Endothelial cell of umbilical vein (primary cell): ENCODE measurements around the gene FAM234B. TPM values are rescaled to one million over a fixed set of nuclear protein-coding genes. Genes with fewer than 3 reads are reported as not detected.
A peak's percentile ranks its signal among the peaks of the same experiment; 100 is the strongest.

ENCODE experiments used
- BruUV-seq: library from RNA; stranded (reverse); fragments of 400-500 nt; replicated peaks from 2 replicates; lab custom pipeline; 2021; lab: Mats Ljungman, UMichigan
- CTCF ChIA-PET: fragments of 300-600, 350-600 bp; sonication (Branson Sonifier 250); formaldehyde crosslinking; loops from one replicate; lab custom pipeline; 2021; ENCODE audit warnings: antibody characterized with exemption, inconsistent platforms; lab: Charles Lee
- POLR2A ChIA-PET: fragments of 300-600, 350-600 bp; sonication (Branson Sonifier 250); formaldehyde crosslinking; loops from one replicate; lab custom pipeline; 2021; ENCODE audit warnings: antibody characterized with exemption, inconsistent platforms; lab: Charles Lee
- DNase-seq: peaks from one replicate; pipeline ENCODE4 v3.0.0-alpha.2; 2011; ENCODE audit warnings: low read depth, low spot score
- FAIRE-seq: peaks from 2 replicates; lab custom pipeline; 2011; peaks lifted over from hg19 to GRCh38; lab: Jason Lieb, UNC
- H2AFZ ChIP-seq: 2 replicates; pipeline ENCODE4 v1.6.0; 2012; ENCODE audit warnings: low read depth, low read length, control low read depth, inconsistent platforms
- H3K27ac ChIP-seq: 2 replicates; pipeline ENCODE4 v1.5.1; 2011; ENCODE audit warnings: low read depth, mild to moderate bottlenecking, control low read depth, low read length, moderate library complexity; ENCODE audit not compliant: insufficient read depth
- H3K27me3 ChIP-seq, 2 experiments: 2 replicates each; pipeline versions ENCODE4 v1.6.0 to v1.6.1; 2011; ENCODE audit warnings: low read length in 2 of 2, mixed read lengths in 1 of 2; ENCODE audit not compliant: control insufficient read depth in 2 of 2, insufficient read depth in 2 of 2
- H3K36me3 ChIP-seq, 2 experiments: 2 replicates in 1 of 2; 3 replicates in 1 of 2; pipeline ENCODE4 v1.5.1; 2011; ENCODE audit warnings: low read length in 2 of 2, mild to moderate bottlenecking in 1 of 2, moderate library complexity in 1 of 2; ENCODE audit not compliant: control insufficient read depth in 2 of 2, insufficient read depth in 2 of 2; ENCODE audit errors: extremely low read depth in 1 of 2
- H3K4me1 ChIP-seq: 3 replicates; pipeline ENCODE4 v1.5.1; 2011; ENCODE audit warnings: mild to moderate bottlenecking, low read length; ENCODE audit not compliant: control insufficient read depth, insufficient read depth; ENCODE audit errors: extremely low read depth
- H3K4me2 ChIP-seq: 2 replicates; pipeline ENCODE4 v1.6.1; 2011; ENCODE audit warnings: low read length, control low read depth, mixed read lengths; ENCODE audit not compliant: insufficient read depth
- H3K4me3 ChIP-seq, 3 experiments: fragments of 200-600 bp in 1 of 3; sonication (generic), shearing (Covaris generic) in 1 of 3; replicated peaks in 1 of 3; 2 replicates each; pipeline ENCODE4 v1.5.1; 2011 to 2016; ENCODE audit warnings: control low read depth in 3 of 3, low read length in 3 of 3, mild to moderate bottlenecking in 2 of 3, inconsistent platforms in 1 of 3, low read depth in 1 of 3, moderate library complexity in 1 of 3; ENCODE audit not compliant: insufficient read depth in 1 of 3
- H3K79me2 ChIP-seq: 2 replicates; pipeline ENCODE4 v1.6.0; 2012; ENCODE audit warnings: low read length, inconsistent platforms; ENCODE audit not compliant: control insufficient read depth, insufficient read depth
- H3K9ac ChIP-seq: replicated peaks from 2 replicates; pipeline ENCODE3; 2011; ENCODE audit warnings: low read length, control low read depth; ENCODE audit not compliant: insufficient read depth; ENCODE audit errors: extremely low read depth
- H3K9me1 ChIP-seq: replicated peaks from 3 replicates; pipeline ENCODE4 v1.6.0; 2011; ENCODE audit warnings: mild to moderate bottlenecking, low read length; ENCODE audit not compliant: control insufficient read depth, insufficient read depth; ENCODE audit errors: extremely low read depth
- H3K9me3 ChIP-seq: replicated peaks from 2 replicates; pipeline ENCODE4 v1.5.1; 2012; ENCODE audit warnings: low read length, inconsistent platforms; ENCODE audit not compliant: control insufficient read depth, insufficient read depth
- H4K20me1 ChIP-seq: replicated peaks from 2 replicates; pipeline ENCODE3; 2011; ENCODE audit warnings: mild to moderate bottlenecking, low read length; ENCODE audit not compliant: control insufficient read depth, insufficient read depth; ENCODE audit errors: extremely low read depth
- CTCF ChIP-seq, 2 donors: IDR thresholded peaks; 1 replicate in 1 of 2; 2 replicates in 1 of 2; pipeline ENCODE4 v1.5.1; 2011; ENCODE audit warnings: low read length in 2 of 2, mild to moderate bottlenecking in 2 of 2, moderate library complexity in 2 of 2, control low read depth in 1 of 2, inconsistent platforms in 1 of 2, low read depth in 1 of 2; ENCODE audit not compliant: insufficient read depth in 1 of 2; ENCODE audit errors: extremely low read depth in 1 of 2
- EZH2 ChIP-seq: IDR thresholded peaks from 2 replicates; pipeline ENCODE4 v1.6.1; 2012; ENCODE audit warnings: borderline replicate concordance, low read depth, mild to moderate bottlenecking, moderate library complexity, low read length, inconsistent platforms; ENCODE audit not compliant: severe bottlenecking
- FOS ChIP-seq: IDR thresholded peaks from 2 replicates; pipeline ENCODE4 v1.6.1; 2011; ENCODE audit warnings: mild to moderate bottlenecking, low read length, moderate library complexity, borderline replicate concordance; ENCODE audit not compliant: insufficient read depth
- GATA2 ChIP-seq: IDR thresholded peaks from 2 replicates; pipeline ENCODE4 v1.7.0; 2011; ENCODE audit warnings: low read depth, mild to moderate bottlenecking, moderate library complexity, mixed read lengths, low read length; ENCODE audit not compliant: insufficient read length, insufficient read depth
- JUN ChIP-seq: IDR thresholded peaks from 2 replicates; pipeline ENCODE4 v1.6.1; 2011; ENCODE audit warnings: borderline replicate concordance, low read depth; ENCODE audit not compliant: insufficient read length, insufficient read depth
- MYC ChIP-seq: IDR thresholded peaks from one replicate; pipeline ENCODE4 v1.6.1; 2011; ENCODE audit warnings: mild to moderate bottlenecking, low read depth, low read length
- POLR2A ChIP-seq: IDR thresholded peaks from 2 replicates; pipeline ENCODE4 v1.6.1; 2012; ENCODE audit warnings: low read depth, mild to moderate bottlenecking, control low read depth, low read length
- POLR2AphosphoS5 ChIP-seq: IDR thresholded peaks from 2 replicates; pipeline ENCODE4 v1.6.1; 2012; ENCODE audit warnings: low read depth, mild to moderate bottlenecking, control low read depth, low read length, moderate library complexity; ENCODE audit not compliant: insufficient read depth
- dilution Hi-C: fragments of 300-500 bp; cut with MboI; formaldehyde crosslinking; loops from one replicate; pipeline ENCODE4 v1.15.0; 2019; ENCODE audit warnings: low sequenced_read_pairs; ENCODE audit not compliant: extremely low pct_ligation_motif_present
- intact Hi-C: fragments of 100-400 bp; cut with micrococcal nuclease; formaldehyde crosslinking; loops from one replicate; pipeline ENCODE4 v1.10.0; 2022
- polyA plus RNA-seq, 4 experiments: library from polyadenylated mRNA; depleted of rRNA in 3 of 4; stranded (reverse) in 3 of 4; unstranded in 1 of 4; fragments of >200 nt; gene quantifications; 2 replicates each; pipeline versions ENCODE4 v1.2.1 to v1.2.3, GENCODE V29; 2011 to 2012; ENCODE audit warnings: missing spikeins in 1 of 4
- total RNA-seq: library from RNA; stranded (reverse); gene quantifications from 2 replicates; pipeline ENCODE4 v1.2.3, GENCODE V29; 2021
- TF ChIP-seq, protein P1 (sequence below): IDR thresholded peaks from 2 replicates; pipeline ENCODE4 v1.6.1; 2011; ENCODE audit not compliant: insufficient read depth, insufficient read length

FAM234B gene
- total and polyA plus RNA-seq, 2 donors (not counting 3 experiments of a cell fraction or from before 2014, with no cell fraction given), result 4.9 to 13.2 TPM

- Histone ChIP-seq H3K79me2 (peaks cover 7% of the 10 kb centered on the region), H3K27ac (peak overlapping the region; percentile 71), H3K9me1 (no peaks in the 10 kb centered on the region), H3K4me3 (peak overlapping the region; percentile 53 to 60 (median 55)), H2AFZ (peak overlapping the region; percentile 86), H3K36me3 (no peaks in the 10 kb centered on the region), H3K4me1 (peaks cover 22% of the 10 kb centered on the region), H3K9me3 (no peaks in the 10 kb centered on the region), H3K9ac (peak overlapping the region; percentile 71), H3K27me3 (no peaks in the 10 kb centered on the region), H3K4me2 (peak overlapping the region; percentile 73), H4K20me1 (no peaks in the 10 kb centered on the region)
- dilution Hi-C loops (no loop called here), intact Hi-C loops (loop anchor here (1.0 to 2.0 kb wide), 8 partner anchors 43 to 233 kb away; partner anchors contain the start of genes EMP1 and FAM234B)
- FAIRE-seq (peak; percentile 4), DNase-seq (peak; percentile 61)
- ChIA-PET CTCF (interaction anchor here (0.9 to 1.8 kb wide), 4 partner anchors 15 to 210 kb away, joined by 3 to 13 read pairs (median 4); no protein-coding TSS in a partner anchor), POLR2A (no interaction called here)
- no peak for TF ChIP-seq MYC
- TF ChIP-seq CTCF (IDR thresholded peaks at IDR 0.05; ENCODE audit: extremely low read depth in 1 of 2, insufficient read depth in 1 of 2, low read depth in 1 of 2, low read length in 2 of 2), result peak in 1 of 2 donors; percentile 68
- BruUV-seq, result no TSS peak
Measured at GRCh38 chr12:13000925-13001774, 43.0 kb upstream of the FAM234B start.

DNA sequence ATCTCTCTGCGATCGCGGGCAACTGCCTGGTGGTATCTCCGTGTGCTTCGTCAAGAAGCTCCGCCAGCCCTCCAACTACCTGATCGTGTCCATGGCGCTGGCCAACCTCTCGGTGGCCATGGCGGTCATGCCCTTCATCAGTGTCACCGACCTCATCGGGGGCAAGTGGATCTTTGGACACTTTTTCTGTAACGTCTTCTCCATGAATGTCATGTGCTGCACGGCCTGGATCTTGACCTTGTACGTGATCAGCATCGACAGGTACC, 42.5 kb upstream of the FAM234B start:
- intact Hi-C loops (loop anchor here (1.0 to 2.0 kb wide), 2 partner anchors 195 to 233 kb away; partner anchors contain the start of gene EMP1), dilution Hi-C loops (no loop called here)
- peak overlapping the region; percentile 71 for H3K9ac ChIP-seq
- no peaks in the 10 kb centered on the region for H3K36me3 ChIP-seq
- peaks cover 22% of the 10 kb centered on the region for H3K4me1 ChIP-seq
- H3K4me2 ChIP-seq, result peak overlapping the region; percentile 73
- DNase-seq (no peak), FAIRE-seq (no peak)
- CTCF ChIA-PET, result interaction anchor here (1.8 kb wide), 1 partner anchor 210 kb away, joined by 13 read pairs; no protein-coding TSS in a partner anchor
- no peaks in the 10 kb centered on the region for H3K9me3 ChIP-seq
- TF ChIP-seq MYC, result no peak
- TF ChIP-seq FOS, result no peak
- TF ChIP-seq GATA2, result no peak
- TF ChIP-seq EZH2, result no peak
- TF ChIP-seq POLR2A, result no peak
- TF ChIP-seq JUN, result no peak
- TF ChIP-seq POLR2AphosphoS5, result no peak
- no peak for TF ChIP-seq CTCF (IDR thresholded peaks at IDR 0.05; ENCODE audit: extremely low read depth in 1 of 2, insufficient read depth in 1 of 2, low read depth in 1 of 2, low read length in 2 of 2)
- TF ChIP-seq, protein P1, sequence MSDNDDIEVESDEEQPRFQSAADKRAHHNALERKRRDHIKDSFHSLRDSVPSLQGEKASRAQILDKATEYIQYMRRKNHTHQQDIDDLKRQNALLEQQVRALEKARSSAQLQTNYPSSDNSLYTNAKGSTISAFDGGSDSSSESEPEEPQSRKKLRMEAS, result no peak
- peaks cover 5% of the 10 kb centered on the region for H3K79me2 ChIP-seq
- POLR2A ChIA-PET, result no interaction called here
- H3K27me3 ChIP-seq, result no peaks in the 10 kb centered on the region
- no TSS peak for BruUV-seq
- H3K4me3 ChIP-seq, result peak overlapping the region; percentile 53 to 60 (median 55)
- H2AFZ ChIP-seq, result peak overlapping the region; percentile 86
- no peaks in the 10 kb centered on the region for H3K9me1 ChIP-seq
- H4K20me1 ChIP-seq, result no peaks in the 10 kb centered on the region
- peak overlapping the region; percentile 55 for H3K27ac ChIP-seq
